ENCODE results near the gene CRAMP1. TPM values are rescaled to one million over a fixed set of nuclear protein-coding genes. Genes with fewer than 3 reads are reported as not detected.

The CRAMP1 gene
- total RNA-seq, 2 donors from 2014 or later: 12.7 to 36.0 TPM

DNA sequence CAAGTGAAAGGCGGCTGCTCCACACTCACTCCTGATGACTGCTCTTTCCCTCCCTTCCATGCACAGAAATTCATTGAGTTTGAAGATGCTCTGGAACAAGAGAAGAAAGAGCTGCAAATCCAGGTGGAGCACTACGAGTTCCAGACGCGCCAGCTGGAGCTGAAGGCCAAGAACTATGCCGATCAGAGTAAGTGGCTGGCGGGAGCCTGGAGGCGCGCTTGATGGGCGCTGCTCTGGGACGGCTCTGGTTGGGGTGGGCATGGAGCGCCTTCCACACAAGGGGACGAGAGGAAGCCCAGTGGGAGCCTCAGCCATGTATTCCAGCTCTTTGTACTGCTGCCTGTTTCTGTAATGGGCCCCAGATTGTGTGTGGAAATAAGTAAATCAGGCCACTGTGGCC, 112.3 kb downstream of the CRAMP1 start:
- TF ChIP-seq POLR2A (IDR thresholded peaks at IDR 0.05) (no peak), POLR2AphosphoS5 (IDR thresholded peaks at IDR 0.05) (no peak)
- TF ChIP-seq, protein P1, sequence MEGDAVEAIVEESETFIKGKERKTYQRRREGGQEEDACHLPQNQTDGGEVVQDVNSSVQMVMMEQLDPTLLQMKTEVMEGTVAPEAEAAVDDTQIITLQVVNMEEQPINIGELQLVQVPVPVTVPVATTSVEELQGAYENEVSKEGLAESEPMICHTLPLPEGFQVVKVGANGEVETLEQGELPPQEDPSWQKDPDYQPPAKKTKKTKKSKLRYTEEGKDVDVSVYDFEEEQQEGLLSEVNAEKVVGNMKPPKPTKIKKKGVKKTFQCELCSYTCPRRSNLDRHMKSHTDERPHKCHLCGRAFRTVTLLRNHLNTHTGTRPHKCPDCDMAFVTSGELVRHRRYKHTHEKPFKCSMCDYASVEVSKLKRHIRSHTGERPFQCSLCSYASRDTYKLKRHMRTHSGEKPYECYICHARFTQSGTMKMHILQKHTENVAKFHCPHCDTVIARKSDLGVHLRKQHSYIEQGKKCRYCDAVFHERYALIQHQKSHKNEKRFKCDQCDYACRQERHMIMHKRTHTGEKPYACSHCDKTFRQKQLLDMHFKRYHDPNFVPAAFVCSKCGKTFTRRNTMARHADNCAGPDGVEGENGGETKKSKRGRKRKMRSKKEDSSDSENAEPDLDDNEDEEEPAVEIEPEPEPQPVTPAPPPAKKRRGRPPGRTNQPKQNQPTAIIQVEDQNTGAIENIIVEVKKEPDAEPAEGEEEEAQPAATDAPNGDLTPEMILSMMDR (IDR thresholded peaks at IDR 0.05): no peak
- peaks cover 0 to 21% of the 10 kb centered on the region in 2 donors for H3K36me3 ChIP-seq
- H3K4me1 ChIP-seq (replicated peaks): peaks cover 8% of the 10 kb centered on the region
- H3K4me3 ChIP-seq: no peak overlapping the region
- no peaks in the 10 kb centered on the region for H3K27me3 ChIP-seq (replicated peaks; ENCODE audit: insufficient read depth)
- 90% methylated on average over 12 of the region's 12 CpGs for WGBS
- intact Hi-C loops (cut with DNase I): no loop called here
- H3K9me3 ChIP-seq: no peaks in the 10 kb centered on the region
- DNase-seq (ENCODE audit: low spot score): no peak
- no peak overlapping the region for H3K27ac ChIP-seq

DNA sequence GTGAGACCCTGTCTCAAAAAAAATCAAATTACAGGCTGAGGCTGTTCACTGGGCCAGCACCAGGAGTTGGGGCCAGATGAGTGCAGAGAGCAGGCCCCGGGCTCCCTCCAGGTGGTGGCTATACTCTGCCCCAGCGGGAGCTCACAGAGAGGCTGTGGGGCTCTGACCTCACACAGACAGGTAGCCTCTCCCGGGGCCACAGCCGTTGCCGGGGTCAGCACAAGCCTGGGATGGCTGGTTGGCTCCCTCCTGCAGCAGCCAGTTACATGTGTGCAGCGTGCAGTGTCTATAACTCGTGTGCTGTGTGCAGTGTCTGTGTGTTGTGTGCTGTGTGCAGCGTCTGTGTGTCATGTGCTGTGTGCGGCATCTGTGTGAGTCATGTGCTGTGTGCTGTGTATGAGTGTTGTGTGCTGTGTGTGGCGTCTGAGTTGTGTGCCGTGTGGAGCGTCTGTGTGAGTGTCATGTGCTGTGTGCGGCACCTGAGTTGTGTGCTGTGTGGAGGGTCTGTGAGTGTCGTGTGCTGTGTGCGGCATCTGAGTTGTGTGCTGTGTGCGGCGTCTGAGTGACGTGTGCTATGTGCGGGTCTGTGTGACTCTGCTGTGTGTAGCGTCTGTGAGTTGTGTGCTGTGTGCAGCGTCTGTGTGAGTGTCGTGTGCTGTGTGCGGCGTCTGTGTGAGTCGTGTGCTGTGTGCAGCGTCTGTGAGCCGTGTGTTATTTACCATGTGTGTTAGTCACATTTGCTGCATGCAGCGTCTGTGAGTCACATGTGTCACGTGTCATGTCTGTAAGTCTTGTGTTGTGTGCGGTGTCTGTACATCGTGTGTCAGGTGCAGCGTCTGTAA, 114.7 kb downstream of the CRAMP1 start:
- Histone ChIP-seq H3K4me3 (no peak overlapping the region), H3K9me3 (no peaks in the 10 kb centered on the region), H3K27me3 (replicated peaks; ENCODE audit: insufficient read depth) (no peaks in the 10 kb centered on the region), H3K27ac (no peak overlapping the region), H3K36me3 (peaks cover 0 to 22% of the 10 kb centered on the region in 2 donors), H3K4me1 (replicated peaks) (peaks cover 7% of the 10 kb centered on the region)
- TF ChIP-seq, protein P1 (IDR thresholded peaks at IDR 0.05): no peak
- TF ChIP-seq POLR2A (IDR thresholded peaks at IDR 0.05) (no peak), POLR2AphosphoS5 (IDR thresholded peaks at IDR 0.05) (no peak)
- no peak for DNase-seq (ENCODE audit: low spot score)
- WGBS: 93% methylated on average over 30 of the region's 32 CpGs
- intact Hi-C loops (cut with DNase I): no loop called here

Other genes with a start within 250 kb of the CRAMP1 start
- 10 to 100 TPM; 32.6 to 96.7 TPM for gene UNKL, start 197.7 kb upstream of the CRAMP1 start, total RNA-seq
- 10 to 100 TPM; 12.3 to 24.0 TPM for gene UQCC4, start 191.6 kb upstream of the CRAMP1 start, total RNA-seq
- 10 to 100 TPM; 26.0 to 45.2 TPM for gene PERCC1, start 181.3 kb upstream of the CRAMP1 start, total RNA-seq
- gene CCDC154, start 167.8 kb upstream of the CRAMP1 start, total RNA-seq: 1 to 10 TPM in 1 of 2 donors, not detected in 1; 5.7 TPM
- gene CLCN7, start 137.3 kb upstream of the CRAMP1 start, total RNA-seq: 100 to 1,000 TPM in 1 of 2 donors, 10 to 100 TPM in 1; 51.9 to 108 TPM
- 1 to 10 TPM in 1 of 2 donors, not detected in 1; 2.2 TPM for gene PTX4, start 123.4 kb upstream of the CRAMP1 start, total RNA-seq
- 10 to 100 TPM; 35.1 to 53.5 TPM for gene TELO2, start 119.0 kb upstream of the CRAMP1 start, total RNA-seq
- gene TMEM204, start 78.7 kb upstream of the CRAMP1 start, total RNA-seq: 10 to 100 TPM; 20.7 to 33.9 TPM
- 10 to 100 TPM; 30.1 to 41.9 TPM for gene IFT140, start 288 bp upstream of the CRAMP1 start, total RNA-seq
- gene JPT2, start 65.9 kb downstream of the CRAMP1 start, total RNA-seq: 10 to 100 TPM; 56.6 to 75.3 TPM
- 100 to 1,000 TPM in 1 of 2 donors, 10 to 100 TPM in 1; 56.0 to 157 TPM for gene MAPK8IP3, start 93.8 kb downstream of the CRAMP1 start, total RNA-seq
- 100 to 1,000 TPM; 135 to 252 TPM for gene NME3, start 159.2 kb downstream of the CRAMP1 start, total RNA-seq
- 10 to 100 TPM; 18.3 to 53.9 TPM for gene EME2, start 160.4 kb downstream of the CRAMP1 start, total RNA-seq
- gene MRPS34, start 160.8 kb downstream of the CRAMP1 start, total RNA-seq: 100 to 1,000 TPM in 1 of 2 donors, 10 to 100 TPM in 1; 97.4 to 125 TPM
- 100 to 1,000 TPM in 1 of 2 donors, 10 to 100 TPM in 1; 87.8 to 138 TPM for gene SPSB3, start 170.2 kb downstream of the CRAMP1 start, total RNA-seq
- gene NUBP2, start 170.6 kb downstream of the CRAMP1 start, total RNA-seq: 100 to 1,000 TPM in 1 of 2 donors, 10 to 100 TPM in 1; 98.4 to 233 TPM
- gene IGFALS, start 181.3 kb downstream of the CRAMP1 start, total RNA-seq: 1 to 10 TPM in 1 of 2 donors, under 1 TPM in 1; 0.82 to 1.9 TPM
- gene HAGH, start 214.5 kb downstream of the CRAMP1 start, total RNA-seq: 100 to 1,000 TPM in 1 of 2 donors, 10 to 100 TPM in 1; 98.6 to 145 TPM
- gene FAHD1, start 214.8 kb downstream of the CRAMP1 start, total RNA-seq: 10 to 100 TPM; 42.3 to 45.5 TPM

Data from prostate gland (tissue), 2 donors.